Measurements from ENCODE around the gene RASA1. TPM values are rescaled to one million over a fixed set of nuclear protein-coding genes. Genes with fewer than 3 reads are reported as not detected.

RASA1 gene
- total and polyA plus RNA-seq, 2 donors: 21.8 to 29.6 TPM

DNA sequence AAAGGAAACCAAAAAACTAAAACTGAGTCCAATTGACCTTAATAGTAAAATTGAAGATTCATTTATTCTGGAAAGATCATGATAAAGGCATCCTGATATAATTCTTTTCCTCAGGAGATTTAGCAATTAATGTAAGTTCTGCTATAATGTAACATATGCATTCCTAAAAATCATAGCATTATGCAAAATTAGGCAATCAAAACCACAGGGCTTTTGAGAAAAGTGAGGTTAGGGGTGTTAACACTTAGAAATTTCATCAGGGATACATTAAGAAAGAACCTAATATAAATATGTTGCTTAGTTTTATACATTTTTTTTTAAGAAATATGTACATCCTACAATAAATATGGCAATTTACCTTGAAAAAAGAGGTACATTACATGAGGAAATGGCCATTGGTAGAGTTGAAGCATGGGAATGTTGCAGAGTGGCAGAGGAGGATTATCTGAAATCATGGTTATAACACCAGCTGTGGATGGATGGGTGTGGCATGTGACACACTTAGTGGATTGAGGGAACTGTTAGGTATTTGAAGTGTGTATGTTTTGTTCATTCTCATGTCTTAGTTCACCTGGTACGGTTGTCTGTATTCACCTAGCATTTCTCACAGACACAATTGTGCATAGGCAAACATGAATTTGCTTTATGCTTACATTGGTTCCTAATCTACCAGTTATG, 94.0 kb downstream of the RASA1 start:
- Histone ChIP-seq H3K9me3 (ENCODE audit: control insufficient read depth in 2 of 2, insufficient read depth in 1 of 2, low read length in 1 of 2) (no peaks in the 10 kb centered on the region), H3K27me3 (ENCODE audit: control insufficient read depth in 2 of 2, insufficient read depth in 1 of 2, low read length in 1 of 2) (no peaks in the 10 kb centered on the region), H3K4me3 (ENCODE audit: low read length in 2 of 2) (no peak overlapping the region), H3K27ac (ENCODE audit: low read depth in 1 of 2, low read length in 1 of 2) (no peak overlapping the region), H3K4me1 (ENCODE audit: control insufficient read depth in 2 of 2, insufficient read depth in 2 of 2, low read length in 2 of 2) (no peaks in the 10 kb centered on the region), H3K36me3 (ENCODE audit: control insufficient read depth in 2 of 2, insufficient read depth in 2 of 2, low read length in 1 of 2) (peaks cover 0 to 21% of the 10 kb centered on the region in 2 donors)
- no peak for DNase-seq (ENCODE audit: low read depth in 6 of 9, low spot score in 9 of 9)
- 98% methylated on average over 1 of the region's 1 CpG for WGBS

DNA sequence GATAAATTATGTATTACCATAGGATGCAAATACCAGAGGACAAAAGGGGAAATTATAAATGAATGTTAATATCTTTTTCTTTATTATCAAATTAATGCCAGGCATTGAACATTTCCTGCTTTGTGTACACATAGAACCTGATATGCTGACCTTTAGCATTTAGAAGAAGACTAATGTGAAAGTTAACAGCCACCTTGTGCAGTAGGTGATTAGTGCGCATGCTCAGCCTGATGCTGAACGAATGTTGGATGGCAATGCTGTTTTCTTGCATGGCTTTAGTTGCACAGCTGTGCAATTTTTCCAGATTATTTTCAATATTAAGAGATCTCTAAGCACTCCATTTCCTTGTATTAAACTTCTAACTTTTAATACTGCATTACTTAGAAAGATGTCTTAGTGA, 99.6 kb downstream of the RASA1 start:
- no peak overlapping the region for H3K27ac ChIP-seq (ENCODE audit: low read depth in 1 of 2, low read length in 1 of 2)

GRCh38 chr5:87368601-87369000, 100.9 kb downstream of the RASA1 start:
- H3K4me3 ChIP-seq (ENCODE audit: low read length in 2 of 2): no peak overlapping the region
- WGBS: 100% methylated on average over 3 of the region's 3 CpGs

More for the DNA sequence above, 99.6 kb downstream of the RASA1 start:
- Histone ChIP-seq H3K4me1 (ENCODE audit: control insufficient read depth in 2 of 2, insufficient read depth in 2 of 2, low read length in 2 of 2) (no peaks in the 10 kb centered on the region), H3K27me3 (ENCODE audit: control insufficient read depth in 2 of 2, insufficient read depth in 1 of 2, low read length in 1 of 2) (no peaks in the 10 kb centered on the region), H3K36me3 (ENCODE audit: control insufficient read depth in 2 of 2, insufficient read depth in 2 of 2, low read length in 1 of 2) (peaks cover 5 to 28% of the 10 kb centered on the region in 2 donors), H3K9me3 (ENCODE audit: control insufficient read depth in 2 of 2, insufficient read depth in 1 of 2, low read length in 1 of 2) (no peaks in the 10 kb centered on the region), H3K4me3 (ENCODE audit: low read length in 2 of 2) (no peak overlapping the region)
- DNase-seq (ENCODE audit: low read depth in 6 of 9, low spot score in 9 of 9): no peak
- WGBS: 98% methylated on average over 2 of the region's 2 CpGs

GRCh38 chr5:87369431-87369830, 101.7 kb downstream of the RASA1 start:
- H3K27ac ChIP-seq (ENCODE audit: low read depth in 1 of 2, low read length in 1 of 2): no peak overlapping the region
- H3K9me3 ChIP-seq (ENCODE audit: control insufficient read depth in 2 of 2, insufficient read depth in 1 of 2, low read length in 1 of 2): no peaks in the 10 kb centered on the region
- peaks cover 5 to 34% of the 10 kb centered on the region in 2 donors for H3K36me3 ChIP-seq (ENCODE audit: control insufficient read depth in 2 of 2, insufficient read depth in 2 of 2, low read length in 1 of 2)
- H3K4me3 ChIP-seq (ENCODE audit: low read length in 2 of 2): no peak overlapping the region
- no peak for DNase-seq (ENCODE audit: low read depth in 6 of 9, low spot score in 9 of 9)
- no peaks in the 10 kb centered on the region for H3K4me1 ChIP-seq (ENCODE audit: control insufficient read depth in 2 of 2, insufficient read depth in 2 of 2, low read length in 2 of 2)
- H3K27me3 ChIP-seq (ENCODE audit: control insufficient read depth in 2 of 2, insufficient read depth in 1 of 2, low read length in 1 of 2): no peaks in the 10 kb centered on the region

More at GRCh38 chr5:87368601-87369000, 100.9 kb downstream of the RASA1 start:
- Histone ChIP-seq H3K27ac (ENCODE audit: low read depth in 1 of 2, low read length in 1 of 2) (no peak overlapping the region), H3K36me3 (ENCODE audit: control insufficient read depth in 2 of 2, insufficient read depth in 2 of 2, low read length in 1 of 2) (peaks cover 5 to 36% of the 10 kb centered on the region in 2 donors), H3K4me1 (ENCODE audit: control insufficient read depth in 2 of 2, insufficient read depth in 2 of 2, low read length in 2 of 2) (no peaks in the 10 kb centered on the region), H3K27me3 (ENCODE audit: control insufficient read depth in 2 of 2, insufficient read depth in 1 of 2, low read length in 1 of 2) (no peaks in the 10 kb centered on the region), H3K9me3 (ENCODE audit: control insufficient read depth in 2 of 2, insufficient read depth in 1 of 2, low read length in 1 of 2) (no peaks in the 10 kb centered on the region)
- DNase-seq (ENCODE audit: low read depth in 6 of 9, low spot score in 9 of 9): no peak

- Histone ChIP-seq H3K36me3 (ENCODE audit: control insufficient read depth in 2 of 2, insufficient read depth in 2 of 2, low read length in 1 of 2) (peaks cover 14 to 48% of the 10 kb centered on the region in 2 donors), H3K27ac (ENCODE audit: low read depth in 1 of 2, low read length in 1 of 2) (no peak overlapping the region), H3K9me3 (ENCODE audit: control insufficient read depth in 2 of 2, insufficient read depth in 1 of 2, low read length in 1 of 2) (no peaks in the 10 kb centered on the region), H3K4me3 (ENCODE audit: low read length in 2 of 2) (no peak overlapping the region), H3K27me3 (ENCODE audit: control insufficient read depth in 2 of 2, insufficient read depth in 1 of 2, low read length in 1 of 2) (no peaks in the 10 kb centered on the region), H3K4me1 (ENCODE audit: control insufficient read depth in 2 of 2, insufficient read depth in 2 of 2, low read length in 2 of 2) (no peaks in the 10 kb centered on the region)
- 97% methylated on average over 2 of the region's 2 CpGs for whole genome bisulfite sequencing
- no peak for DNase-seq (ENCODE audit: low read depth in 6 of 9, low spot score in 9 of 9)
Observed at GRCh38 chr5:87372705-87373104, 105.0 kb downstream of the RASA1 start.

GRCh38 chr5:87382224-87382623, 114.5 kb downstream of the RASA1 start:
- Histone ChIP-seq H3K9me3 (ENCODE audit: control insufficient read depth in 2 of 2, insufficient read depth in 1 of 2, low read length in 1 of 2) (no peaks in the 10 kb centered on the region), H3K36me3 (ENCODE audit: control insufficient read depth in 2 of 2, insufficient read depth in 2 of 2, low read length in 1 of 2) (peaks cover 12 to 68% of the 10 kb centered on the region in 2 donors), H3K27ac (ENCODE audit: low read depth in 1 of 2, low read length in 1 of 2) (no peak overlapping the region), H3K27me3 (ENCODE audit: control insufficient read depth in 2 of 2, insufficient read depth in 1 of 2, low read length in 1 of 2) (no peaks in the 10 kb centered on the region), H3K4me3 (ENCODE audit: low read length in 2 of 2) (no peak overlapping the region), H3K4me1 (ENCODE audit: control insufficient read depth in 2 of 2, insufficient read depth in 2 of 2, low read length in 2 of 2) (no peaks in the 10 kb centered on the region)
- no peak for DNase-seq (ENCODE audit: low read depth in 6 of 9, low spot score in 9 of 9)
- WGBS: 98% methylated on average over 1 of the region's 1 CpG

DNA sequence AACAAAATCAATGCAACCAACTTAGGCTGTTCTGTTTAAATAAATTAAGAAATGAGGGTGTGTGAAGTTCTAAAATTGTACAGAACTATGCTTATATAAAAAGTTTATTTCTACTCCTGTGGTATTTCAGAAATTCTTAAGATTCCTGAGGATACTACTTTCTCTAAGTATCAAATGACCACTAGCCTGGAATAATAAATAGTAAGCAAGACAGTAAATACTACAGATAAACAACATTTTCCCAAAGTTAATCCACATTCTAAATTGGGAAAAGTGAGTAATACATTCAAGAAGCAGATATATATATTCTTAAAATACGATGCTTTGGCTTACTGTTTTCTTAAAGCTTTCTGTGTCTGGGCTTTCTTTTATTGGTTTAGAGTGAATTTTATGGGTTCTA, 115.5 kb downstream of the RASA1 start:
- WGBS: 97% methylated on average over 1 of the region's 1 CpG
- H3K36me3 ChIP-seq (ENCODE audit: control insufficient read depth in 2 of 2, insufficient read depth in 2 of 2, low read length in 1 of 2): peaks cover 10 to 72% of the 10 kb centered on the region in 2 donors
- no peak overlapping the region for H3K27ac ChIP-seq (ENCODE audit: low read depth in 1 of 2, low read length in 1 of 2)
- H3K4me3 ChIP-seq (ENCODE audit: low read length in 2 of 2): no peak overlapping the region
- DNase-seq (ENCODE audit: low read depth in 6 of 9, low spot score in 9 of 9): no peak
- H3K27me3 ChIP-seq (ENCODE audit: control insufficient read depth in 2 of 2, insufficient read depth in 1 of 2, low read length in 1 of 2): no peaks in the 10 kb centered on the region
- H3K9me3 ChIP-seq (ENCODE audit: control insufficient read depth in 2 of 2, insufficient read depth in 1 of 2, low read length in 1 of 2): no peaks in the 10 kb centered on the region
- H3K4me1 ChIP-seq (ENCODE audit: control insufficient read depth in 2 of 2, insufficient read depth in 2 of 2, low read length in 2 of 2): no peaks in the 10 kb centered on the region

DNA sequence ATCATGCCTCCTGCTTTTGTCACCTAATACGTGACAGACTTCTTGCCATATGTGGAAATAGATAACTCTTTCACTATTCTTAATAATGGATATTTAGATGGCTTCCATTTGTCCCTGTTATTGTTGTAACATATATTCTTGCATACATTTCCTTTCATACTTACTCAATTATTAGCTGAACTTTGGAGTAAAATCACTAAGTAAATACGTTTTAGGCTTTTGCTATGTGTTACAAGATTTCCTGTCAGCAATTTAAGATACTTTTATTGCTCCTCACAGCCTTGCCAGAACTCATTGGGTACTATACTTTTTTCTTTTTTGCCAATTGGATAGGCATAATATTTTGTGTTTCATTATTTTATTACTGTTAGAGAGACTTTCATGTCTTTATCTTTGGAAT, 118.1 kb downstream of the RASA1 start:
- H3K9me3 ChIP-seq (ENCODE audit: control insufficient read depth in 2 of 2, insufficient read depth in 1 of 2, low read length in 1 of 2): no peaks in the 10 kb centered on the region
- no peak overlapping the region for H3K4me3 ChIP-seq (ENCODE audit: low read length in 2 of 2)
- no peaks in the 10 kb centered on the region for H3K27me3 ChIP-seq (ENCODE audit: control insufficient read depth in 2 of 2, insufficient read depth in 1 of 2, low read length in 1 of 2)
- DNase-seq (ENCODE audit: low read depth in 6 of 9, low spot score in 9 of 9): no peak
- H3K36me3 ChIP-seq (ENCODE audit: control insufficient read depth in 2 of 2, insufficient read depth in 2 of 2, low read length in 1 of 2): peaks cover 17 to 79% of the 10 kb centered on the region in 2 donors
- 99% methylated on average over 2 of the region's 2 CpGs for WGBS
- no peak overlapping the region for H3K27ac ChIP-seq (ENCODE audit: low read depth in 1 of 2, low read length in 1 of 2)
- no peaks in the 10 kb centered on the region for H3K4me1 ChIP-seq (ENCODE audit: control insufficient read depth in 2 of 2, insufficient read depth in 2 of 2, low read length in 2 of 2)

DNA sequence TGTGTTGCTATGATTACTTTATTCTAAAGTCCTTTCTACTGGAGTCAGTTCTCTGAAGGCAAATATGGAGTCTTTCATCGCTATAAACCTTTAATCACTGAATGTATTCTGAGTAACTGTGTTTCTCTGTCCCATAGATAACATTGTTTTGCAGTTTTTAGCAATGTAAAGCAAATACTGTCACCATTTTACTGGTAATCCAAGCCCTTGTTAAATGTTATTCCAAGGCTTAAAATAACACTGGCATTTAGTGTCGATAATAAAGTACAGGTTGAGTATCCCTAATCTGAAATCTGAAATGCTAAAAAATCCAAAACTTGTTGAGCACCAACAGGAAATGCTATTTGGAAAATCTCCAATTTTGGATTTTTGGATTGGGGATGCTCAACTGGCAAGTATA, 120.4 kb downstream of the RASA1 start:
- Histone ChIP-seq H3K27me3 (ENCODE audit: control insufficient read depth in 2 of 2, insufficient read depth in 1 of 2, low read length in 1 of 2) (no peaks in the 10 kb centered on the region), H3K36me3 (ENCODE audit: control insufficient read depth in 2 of 2, insufficient read depth in 2 of 2, low read length in 1 of 2) (peaks cover 30 to 84% of the 10 kb centered on the region in 2 donors), H3K4me1 (ENCODE audit: control insufficient read depth in 2 of 2, insufficient read depth in 2 of 2, low read length in 2 of 2) (no peaks in the 10 kb centered on the region), H3K4me3 (ENCODE audit: low read length in 2 of 2) (no peak overlapping the region), H3K27ac (ENCODE audit: low read depth in 1 of 2, low read length in 1 of 2) (no peak overlapping the region), H3K9me3 (ENCODE audit: control insufficient read depth in 2 of 2, insufficient read depth in 1 of 2, low read length in 1 of 2) (no peaks in the 10 kb centered on the region)
- DNase-seq (ENCODE audit: low read depth in 6 of 9, low spot score in 9 of 9): no peak
- 96% methylated on average over 2 of the region's 2 CpGs for WGBS

Measured in thymus (tissue), 11 donors.